Right hindlimb (tissue), 1 donor: ENCODE measurements around the gene HNMT.
"Not testable (repeated sequence)": the region's sequence is repeated elsewhere in the genome, so short reads cannot be mapped to it uniquely, and the experiment has no call there.

ENCODE experiments used
- DNase-seq: peaks from one replicate; pipeline ENCODE4 v3.0.0-alpha.2; 2018

HNMT gene

DNA sequence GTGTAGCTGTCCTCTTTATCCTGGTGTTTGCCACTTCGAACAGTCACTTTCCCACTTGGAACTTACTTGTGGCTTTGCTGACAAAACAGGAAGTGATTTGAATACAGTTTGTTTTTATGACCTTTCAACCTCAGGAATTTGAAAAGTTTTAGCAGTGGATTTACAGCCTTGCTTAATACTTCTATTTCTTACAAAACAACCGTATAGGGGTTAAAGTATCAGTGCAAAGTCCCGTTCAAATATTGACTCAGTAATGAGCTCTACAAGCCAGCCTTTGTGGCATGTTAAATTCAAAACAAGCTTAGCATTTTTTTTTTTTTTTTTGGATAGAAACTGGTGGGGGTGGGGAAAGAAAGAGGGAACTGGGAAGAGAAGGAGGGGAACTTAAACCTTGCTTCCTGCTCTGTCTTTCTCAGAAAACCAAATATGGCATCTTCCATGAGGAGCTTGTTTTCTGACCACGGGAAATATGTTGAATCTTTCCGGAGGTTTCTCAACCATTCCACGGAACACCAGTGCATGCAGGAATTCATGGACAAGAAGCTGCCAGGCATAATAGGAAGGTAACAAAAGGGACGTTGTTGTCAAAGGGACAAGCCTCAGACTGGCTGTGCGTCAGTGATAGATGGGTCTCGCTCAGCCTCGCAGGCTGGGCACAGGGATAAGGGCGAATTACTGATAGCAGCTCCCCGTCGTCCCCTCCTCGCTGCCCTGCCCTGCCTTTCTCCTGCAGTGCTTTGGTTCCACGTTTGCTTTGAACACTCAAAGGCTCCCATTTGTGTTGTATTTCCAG, at the start of gene HNMT:
Gene HNMT, plus strand, starts transcription at position 408 of the 793 bp plus-strand sequence. Its CDS starts 19 bp downstream, at position 427.
- peak; percentile 53 for DNase-seq

- DNase-seq, result no peak
These were observed 43.0 kb upstream of the HNMT start for GRCh38 chr2:137921105-137921880.

DNA sequence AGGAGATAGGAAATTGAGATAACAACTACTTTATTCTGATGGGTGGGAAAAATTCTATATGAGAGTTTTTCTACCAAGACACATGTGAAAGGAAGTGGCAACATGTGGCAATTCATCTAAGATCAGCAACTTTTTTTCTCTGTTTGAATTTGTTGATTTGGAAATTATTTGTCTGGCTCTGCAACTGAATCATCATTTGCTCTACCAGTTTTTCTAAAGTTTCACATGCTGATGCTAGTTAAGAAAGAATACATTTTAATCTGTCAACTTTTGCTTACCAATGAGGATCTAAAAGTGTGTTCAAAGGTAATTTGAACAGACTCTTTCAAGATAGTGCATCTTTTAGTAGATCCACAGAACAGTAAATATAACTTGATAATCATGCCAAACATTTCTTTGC, 42.1 kb upstream of the HNMT start:
- not testable (repeated sequence) for DNase-seq

- DNase-seq, result no peak
These were observed 40.3 kb upstream of the HNMT start for GRCh38 chr2:137924019-137924418.

DNA sequence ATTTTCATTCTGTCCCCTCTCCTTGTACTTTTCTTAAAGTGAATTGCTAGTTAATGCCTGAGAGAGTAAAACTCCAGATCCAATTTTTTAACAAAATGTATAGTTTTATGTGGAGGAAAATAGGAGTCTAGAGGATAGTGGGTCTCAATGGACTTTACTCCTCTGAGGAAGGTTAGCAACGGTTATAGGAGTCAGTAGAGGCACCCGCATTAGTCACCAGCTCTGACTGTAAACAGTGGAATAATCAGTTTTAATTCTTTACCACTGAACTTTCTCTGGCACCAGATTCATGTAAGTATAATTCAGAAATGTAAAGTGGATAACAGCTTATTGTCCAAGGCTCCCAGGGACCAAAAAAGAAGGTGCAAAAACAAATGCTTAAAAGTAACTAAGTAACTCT, 38.7 kb upstream of the HNMT start:
- no peak for DNase-seq

- no peak for DNase-seq
These were observed 36.4 kb upstream of the HNMT start for GRCh38 chr2:137927846-137928245.

DNA sequence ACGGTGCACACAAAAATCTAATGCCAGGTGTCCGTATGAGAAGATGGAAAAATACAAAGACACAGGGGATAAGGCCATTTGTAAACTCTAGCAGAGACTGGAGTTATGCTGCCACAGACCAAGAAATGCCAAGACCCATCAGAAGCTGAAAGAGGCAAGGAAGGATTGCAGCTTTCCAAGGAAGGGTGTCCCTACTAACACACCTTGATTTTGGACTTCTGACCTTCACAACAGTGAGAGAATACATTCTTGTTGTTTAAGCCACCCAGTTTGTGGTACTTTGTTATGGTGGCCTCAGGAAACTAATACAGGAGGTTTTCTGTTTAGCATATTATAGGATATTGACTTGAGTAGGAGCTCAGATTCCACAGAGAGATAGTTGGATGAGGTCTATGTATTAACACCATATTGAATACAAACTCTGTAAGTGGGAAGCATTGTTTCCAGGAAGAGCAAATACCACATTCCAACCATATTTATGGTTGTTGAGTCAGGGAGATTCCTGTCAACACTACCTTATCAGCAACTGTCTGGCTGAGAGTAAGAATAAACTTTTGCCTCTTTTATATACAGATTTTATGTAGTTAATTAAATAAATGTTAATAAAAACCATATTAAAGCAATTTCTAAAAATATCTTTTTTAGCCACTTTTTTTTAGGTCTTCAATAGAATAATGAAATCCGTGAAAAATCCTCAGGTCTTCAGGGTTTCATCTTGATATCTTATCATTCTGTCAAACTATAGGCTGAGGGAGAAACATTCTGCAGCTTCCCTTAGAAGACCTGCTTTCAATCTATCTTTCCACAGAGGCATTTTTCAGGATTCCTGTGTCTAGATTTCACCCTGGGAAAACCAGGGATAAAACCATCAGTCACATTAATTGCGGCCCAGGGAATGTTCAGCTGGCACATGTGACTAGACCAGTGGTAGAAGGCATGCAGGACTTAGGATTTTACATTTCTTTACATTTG, 35.4 kb upstream of the HNMT start:
- DNase-seq, result no peak

DNA sequence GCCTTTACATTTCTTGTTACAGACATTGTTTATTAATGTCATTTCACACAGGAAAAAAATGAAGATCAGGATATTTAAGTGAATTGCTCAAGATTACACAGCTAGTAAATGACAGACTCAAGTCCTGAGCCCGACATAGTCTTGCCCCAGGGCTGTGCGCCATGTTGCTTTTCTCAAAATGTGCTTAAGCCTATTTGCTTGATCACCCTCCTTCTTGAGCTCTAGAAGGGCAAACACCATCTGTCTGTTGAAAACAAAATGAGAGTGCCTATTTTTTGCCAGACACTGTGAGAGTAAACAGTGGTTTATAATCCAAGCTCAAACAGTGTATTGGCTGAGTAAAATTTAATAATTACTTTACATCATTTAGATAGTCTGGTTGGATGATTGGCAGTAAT, 34.8 kb upstream of the HNMT start:
- DNase-seq, result no peak

DNA sequence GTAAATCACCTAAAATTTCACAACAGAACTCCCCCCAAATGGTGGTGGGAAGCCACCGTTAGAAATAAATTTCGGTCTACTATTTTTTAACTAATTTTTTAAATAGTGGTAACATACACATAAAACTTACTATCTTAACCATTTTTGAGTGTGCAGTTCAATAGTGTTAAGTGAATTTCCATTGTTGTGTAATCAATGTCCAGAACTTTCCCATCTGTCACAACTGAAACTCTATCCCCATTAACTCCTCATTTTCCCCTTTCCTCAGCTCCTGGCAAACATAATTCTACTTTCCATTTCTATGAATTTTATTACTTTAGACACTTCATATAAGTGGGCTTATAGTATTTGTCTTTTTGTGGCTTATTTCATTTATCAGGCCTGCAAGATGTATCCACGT, 34.1 kb upstream of the HNMT start:
- no peak for DNase-seq

DNA sequence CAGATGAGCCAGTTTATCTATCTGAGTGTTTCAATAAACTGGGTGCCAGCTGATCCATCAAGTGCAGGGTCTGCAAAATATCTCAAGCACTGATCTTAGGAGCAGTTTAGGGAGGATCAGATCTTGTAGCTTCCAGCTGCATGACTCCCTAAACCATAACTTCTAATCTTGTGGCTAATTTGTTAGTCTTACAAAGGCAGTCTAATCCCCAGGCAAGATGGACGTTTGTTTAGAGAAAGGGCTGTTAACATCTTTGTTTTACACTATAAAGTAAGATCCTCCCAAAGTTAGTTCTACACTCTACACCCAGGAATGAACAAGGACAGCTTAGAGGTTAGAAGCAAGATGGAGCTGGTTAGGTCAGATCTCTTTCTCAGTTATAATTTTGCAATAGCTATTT, 28.7 kb upstream of the HNMT start:
- no peak for DNase-seq

DNA sequence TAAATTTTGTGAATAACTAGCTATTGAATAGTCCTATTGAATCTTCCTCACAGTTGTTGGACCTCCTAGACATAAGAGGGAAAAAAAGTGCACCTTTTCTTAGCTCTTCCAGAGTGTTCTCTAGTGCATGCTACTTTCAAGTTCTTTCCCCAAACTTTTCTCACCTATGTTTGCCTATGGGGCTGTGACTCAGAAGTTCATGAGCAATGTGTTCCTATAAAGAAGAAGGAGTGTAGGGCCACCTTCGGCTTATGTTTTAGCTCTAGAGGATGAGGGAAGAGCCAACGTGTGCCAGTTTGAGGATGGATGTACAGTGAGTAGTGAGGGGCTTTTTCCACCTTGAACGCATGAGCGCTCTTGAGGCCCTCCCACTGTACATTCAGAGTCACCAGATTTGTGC, 27.0 kb upstream of the HNMT start:
- no peak for DNase-seq

GRCh38 chr2:137937778-137938177, 26.5 kb upstream of the HNMT start:
- DNase-seq, result no peak

DNA sequence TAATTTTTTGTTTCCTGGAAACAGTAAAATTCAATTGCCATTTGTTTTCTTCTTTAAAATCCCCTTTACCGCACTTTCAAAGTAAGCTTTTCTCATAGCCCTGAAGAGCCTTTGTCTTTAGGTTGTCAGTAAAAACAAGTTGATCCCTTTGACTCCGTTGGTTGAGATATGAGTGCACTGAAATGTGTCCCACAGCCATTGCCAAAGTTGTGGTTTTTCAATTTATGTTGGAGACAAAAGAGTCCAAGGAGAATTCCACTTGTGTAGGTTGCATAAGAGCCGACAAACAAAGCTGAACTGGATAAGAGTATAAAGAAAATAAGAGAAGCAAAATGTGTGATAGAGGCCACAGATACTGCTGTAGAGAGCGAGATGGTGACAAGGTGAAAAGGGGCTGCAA, 26.1 kb upstream of the HNMT start:
- no peak for DNase-seq

DNA sequence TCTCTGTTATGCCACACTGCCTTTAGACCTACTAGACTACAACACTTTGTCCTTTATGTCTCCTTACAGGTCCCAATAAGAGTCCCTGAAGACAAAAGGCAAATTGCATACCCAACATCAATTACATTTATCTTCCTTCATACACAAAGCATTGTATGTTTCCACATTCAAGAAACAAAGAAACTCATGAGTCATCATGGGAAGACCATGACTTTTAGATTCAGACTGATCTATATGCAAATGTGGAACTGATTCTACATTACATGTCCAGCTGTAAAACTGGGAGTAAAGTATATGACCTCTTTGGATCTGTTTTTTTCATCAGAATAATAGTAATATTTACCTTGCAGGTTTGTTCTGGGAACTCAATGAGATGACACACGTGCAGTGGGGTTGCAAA, 25.2 kb upstream of the HNMT start:
- no peak for DNase-seq

DNA sequence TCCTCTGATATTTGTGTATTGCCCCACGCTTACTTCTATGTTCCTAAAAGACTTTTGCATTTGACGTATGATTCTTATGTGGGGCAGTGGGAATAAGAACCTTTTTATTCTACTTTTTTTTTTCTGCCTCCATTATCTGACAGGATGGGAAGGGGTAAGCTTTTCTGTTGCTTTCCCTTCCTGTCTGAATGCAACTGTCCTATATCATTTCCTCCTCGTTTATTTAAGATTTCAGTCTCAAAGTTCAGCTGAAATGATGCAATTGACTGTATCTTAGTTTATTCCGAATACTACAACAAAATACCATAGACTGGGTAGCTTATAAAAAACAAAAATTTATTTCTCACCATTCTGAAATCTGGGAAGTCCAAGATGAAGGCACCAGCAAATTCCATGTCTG, 24.1 kb upstream of the HNMT start:
- no peak for DNase-seq

GRCh38 chr2:137942037-137942832, 22.0 kb upstream of the HNMT start:
- no peak for DNase-seq

DNA sequence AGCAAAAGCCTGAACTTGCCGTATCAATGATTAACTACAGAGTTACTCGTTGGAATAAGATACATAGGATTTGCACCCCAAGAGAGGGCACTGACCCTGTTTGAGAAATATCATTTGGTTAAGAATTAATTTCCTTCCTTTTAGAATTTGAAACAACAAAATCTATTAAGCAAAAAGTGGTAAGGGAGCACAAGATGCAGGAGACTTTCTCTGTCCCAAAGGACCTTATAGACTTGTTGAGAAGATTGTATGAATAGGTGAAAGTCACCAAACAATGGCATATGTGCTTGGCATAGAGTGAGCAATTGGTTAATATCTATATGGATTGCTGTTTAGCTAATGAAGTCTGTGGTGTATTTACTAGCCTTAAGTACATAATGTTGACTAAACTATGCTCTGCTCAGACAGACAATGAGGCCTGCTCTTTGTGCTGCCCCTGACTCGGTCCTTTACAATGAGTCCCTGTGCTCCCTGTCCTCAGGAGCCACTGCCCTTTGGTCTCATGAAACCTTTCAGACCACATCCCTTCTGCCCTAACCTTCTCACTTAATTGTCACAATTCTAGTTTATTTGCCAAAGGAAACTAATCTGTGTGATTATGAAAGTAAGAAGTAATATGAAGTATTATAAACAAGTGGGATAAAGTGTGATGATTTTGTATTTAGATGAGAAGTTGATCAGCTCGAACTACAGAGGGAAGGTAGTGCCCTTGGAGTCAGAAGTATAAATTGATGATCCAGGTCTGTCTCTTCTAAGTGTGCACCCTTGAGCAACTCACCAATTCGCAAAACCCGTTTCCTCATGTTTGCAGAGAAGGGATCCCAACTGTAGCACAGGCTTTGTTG, 21.2 kb upstream of the HNMT start:
- DNase-seq, result no peak

DNA sequence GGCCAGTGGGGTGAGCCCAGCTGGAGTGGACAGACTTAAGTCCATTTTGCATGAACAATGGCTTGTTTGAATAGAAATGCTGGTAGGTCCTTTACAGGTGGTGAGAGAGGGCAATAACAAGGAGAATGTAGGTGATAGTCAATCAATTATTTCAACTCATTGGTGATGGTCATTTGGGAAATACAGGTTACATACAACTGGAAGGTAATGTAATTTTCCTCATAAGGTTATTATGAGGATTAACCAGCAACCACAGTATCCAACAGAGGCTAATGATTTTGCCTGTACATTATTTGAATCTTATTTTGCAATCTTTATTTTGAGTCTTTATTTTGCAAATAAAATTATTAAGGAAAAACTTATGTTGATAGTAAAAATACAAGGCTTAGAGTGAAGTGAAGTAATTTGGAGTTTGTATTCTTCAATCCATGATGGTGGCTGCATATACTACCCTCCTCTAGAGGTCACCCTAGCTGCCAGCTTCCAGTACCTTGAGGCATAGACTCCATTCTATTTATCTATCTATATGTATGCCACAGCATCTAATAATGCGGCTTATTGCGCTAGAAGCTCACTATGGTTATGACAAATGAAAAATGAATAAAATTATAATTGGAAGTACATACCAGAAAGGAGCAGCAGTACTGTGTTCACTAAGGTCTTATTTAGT, 20.5 kb upstream of the HNMT start:
- DNase-seq, result no peak

- no peak for DNase-seq
These were observed 19.6 kb upstream of the HNMT start for GRCh38 chr2:137944714-137945113.

DNA sequence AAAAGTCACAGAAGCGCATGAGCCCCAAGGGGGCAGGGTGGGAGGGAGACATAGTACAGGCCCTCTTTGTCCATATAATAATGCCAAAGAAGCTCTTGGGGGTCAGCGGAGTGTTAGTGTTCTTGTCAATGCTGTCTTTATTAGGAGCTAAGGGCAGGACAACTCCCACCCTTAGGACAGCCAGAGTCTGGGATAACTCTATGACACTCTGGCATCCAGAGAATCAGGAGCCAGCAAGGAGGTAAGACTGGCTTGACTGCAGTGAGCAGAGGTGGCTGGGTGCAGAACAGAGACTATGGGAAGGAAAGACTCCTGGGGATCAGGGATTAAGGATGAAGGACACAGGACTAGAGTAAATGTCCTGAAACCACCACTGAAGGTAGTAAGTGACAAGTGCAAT, 19.0 kb upstream of the HNMT start:
- no peak for DNase-seq

DNA sequence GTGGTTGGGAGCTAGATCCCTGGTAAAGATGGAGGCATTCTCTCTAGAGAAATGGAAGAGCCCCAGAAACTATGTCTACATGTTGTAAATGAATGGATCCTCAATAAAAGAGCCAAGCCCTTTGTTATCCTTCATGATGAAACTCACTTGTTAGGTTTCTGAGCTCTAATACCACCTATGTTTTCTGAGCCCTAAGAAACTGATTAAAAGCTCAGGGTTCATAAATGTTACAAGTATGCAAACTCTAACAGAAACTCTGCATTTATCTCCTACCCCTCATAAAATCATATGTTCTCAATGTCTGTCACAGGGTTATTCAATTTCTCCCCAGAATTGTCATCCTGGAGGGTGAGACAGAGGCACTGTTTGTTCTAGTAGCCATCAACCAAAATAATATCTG, 18.0 kb upstream of the HNMT start:
- no peak for DNase-seq
